ENCODE measurements around the gene KRT37.

DNA sequence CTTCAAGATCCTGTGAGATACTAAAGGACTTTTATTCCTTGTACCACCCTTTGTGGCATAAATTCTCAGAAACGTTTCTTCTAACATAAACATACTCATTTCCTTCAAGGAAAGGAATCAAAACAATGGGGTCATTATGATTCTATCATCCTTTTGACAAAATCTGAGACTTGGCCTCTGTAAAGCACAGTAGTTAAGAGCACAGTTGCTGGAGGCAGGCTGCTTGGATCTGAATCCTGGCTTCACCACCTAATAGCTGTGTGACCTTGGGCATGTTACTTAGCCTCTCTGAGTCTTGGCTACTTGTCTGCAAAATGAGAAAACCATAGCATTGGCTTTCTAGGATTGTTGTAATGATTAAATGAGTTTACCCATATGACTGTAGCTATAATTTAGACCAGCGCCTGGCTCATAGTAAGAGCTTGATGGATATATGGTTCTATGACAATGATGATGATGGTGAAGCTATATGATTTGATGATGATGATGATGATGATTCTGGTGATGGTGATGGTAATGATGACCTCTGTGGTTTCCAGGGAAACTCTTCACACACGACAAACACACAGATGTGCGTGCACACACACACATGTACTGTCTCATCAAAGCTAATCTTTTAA is 20.9 kb downstream of the KRT37 start:
- TF ChIP-seq, protein P1, sequence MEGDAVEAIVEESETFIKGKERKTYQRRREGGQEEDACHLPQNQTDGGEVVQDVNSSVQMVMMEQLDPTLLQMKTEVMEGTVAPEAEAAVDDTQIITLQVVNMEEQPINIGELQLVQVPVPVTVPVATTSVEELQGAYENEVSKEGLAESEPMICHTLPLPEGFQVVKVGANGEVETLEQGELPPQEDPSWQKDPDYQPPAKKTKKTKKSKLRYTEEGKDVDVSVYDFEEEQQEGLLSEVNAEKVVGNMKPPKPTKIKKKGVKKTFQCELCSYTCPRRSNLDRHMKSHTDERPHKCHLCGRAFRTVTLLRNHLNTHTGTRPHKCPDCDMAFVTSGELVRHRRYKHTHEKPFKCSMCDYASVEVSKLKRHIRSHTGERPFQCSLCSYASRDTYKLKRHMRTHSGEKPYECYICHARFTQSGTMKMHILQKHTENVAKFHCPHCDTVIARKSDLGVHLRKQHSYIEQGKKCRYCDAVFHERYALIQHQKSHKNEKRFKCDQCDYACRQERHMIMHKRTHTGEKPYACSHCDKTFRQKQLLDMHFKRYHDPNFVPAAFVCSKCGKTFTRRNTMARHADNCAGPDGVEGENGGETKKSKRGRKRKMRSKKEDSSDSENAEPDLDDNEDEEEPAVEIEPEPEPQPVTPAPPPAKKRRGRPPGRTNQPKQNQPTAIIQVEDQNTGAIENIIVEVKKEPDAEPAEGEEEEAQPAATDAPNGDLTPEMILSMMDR (IDR thresholded peaks at IDR 0.05 in 4 of 5, conservative IDR thresholded peaks at IDR 0.05 in 1 of 5), result no peak
- no peak for TF ChIP-seq POLR2A (IDR thresholded peaks at IDR 0.05)

Data from gastrocnemius medialis (tissue), 4 donors.